HG03565 (cell line): Measurements from ENCODE around the gene TRIM6.
A peak's percentile ranks its signal among the peaks of the same experiment; 100 is the strongest.
"Not testable (repeated sequence)": the region's sequence is repeated elsewhere in the genome, so short reads cannot be mapped to it uniquely, and the experiment has no call there.

Experiments
- ATAC-seq: cut with Tn5 transposase; IDR thresholded peaks from one replicate; pipeline ENCODE4 v1.9.1; 2021; ENCODE audit warnings: mild to moderate bottlenecking, moderate library complexity; ENCODE audit not compliant: unreplicated experiment

The TRIM6 gene

DNA sequence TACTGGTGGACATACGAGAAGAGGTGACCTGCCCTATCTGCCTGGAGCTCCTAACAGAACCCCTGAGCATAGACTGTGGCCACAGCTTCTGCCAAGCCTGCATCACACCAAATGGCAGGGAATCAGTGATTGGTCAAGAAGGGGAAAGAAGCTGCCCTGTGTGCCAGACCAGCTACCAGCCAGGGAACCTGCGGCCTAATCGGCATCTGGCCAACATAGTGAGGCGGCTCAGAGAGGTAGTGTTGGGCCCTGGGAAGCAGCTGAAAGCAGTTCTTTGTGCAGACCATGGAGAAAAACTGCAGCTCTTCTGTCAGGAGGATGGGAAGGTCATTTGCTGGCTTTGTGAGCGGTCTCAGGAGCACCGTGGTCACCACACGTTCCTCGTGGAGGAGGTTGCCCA, 6.9 kb downstream of the TRIM6 start:
- no peak for ATAC-seq

GRCh38 chr11:5604896-5605295, 8.5 kb downstream of the TRIM6 start:
- no peak for ATAC-seq

DNA sequence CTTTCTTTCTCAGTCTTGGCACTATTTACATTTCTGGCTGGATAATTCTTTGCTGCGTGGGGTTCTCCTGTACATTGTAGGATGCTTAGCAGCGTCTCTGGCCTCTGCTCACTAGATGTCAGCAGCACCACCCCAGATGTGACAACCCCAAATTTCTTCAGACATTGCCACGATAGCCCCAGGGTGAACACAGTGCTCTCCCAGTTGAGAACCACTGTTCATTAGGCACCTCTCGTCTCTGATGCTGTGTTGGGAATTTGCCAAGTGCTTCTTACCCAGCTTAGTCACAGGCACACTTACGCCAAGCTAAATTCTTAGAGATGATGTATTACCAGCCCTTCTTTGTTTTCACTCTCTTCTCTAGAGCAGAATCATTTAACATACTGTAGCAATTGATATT, 9.4 kb downstream of the TRIM6 start:
- ATAC-seq, result no peak

GRCh38 chr11:5608808-5609207, 12.4 kb downstream of the TRIM6 start:
- ATAC-seq, result no peak

DNA sequence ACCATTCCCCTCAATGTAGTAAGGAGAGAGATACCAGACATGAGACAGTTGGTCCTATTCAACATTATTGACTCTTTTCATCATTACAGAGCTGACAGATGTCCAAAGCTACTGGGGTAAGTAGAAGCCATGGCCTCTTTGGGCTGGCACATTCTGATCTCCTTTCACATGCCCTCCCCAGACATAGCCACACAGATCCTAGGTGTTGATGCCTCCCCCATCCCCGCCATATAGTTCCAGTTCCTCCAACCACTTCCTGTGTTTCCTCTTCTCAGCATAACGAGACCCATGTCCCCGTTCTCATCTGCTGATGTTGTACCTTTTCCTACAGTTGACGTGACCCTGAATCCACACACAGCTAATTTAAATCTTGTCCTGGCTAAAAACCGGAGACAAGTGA, 14.0 kb downstream of the TRIM6 start:
- ATAC-seq, result no peak

DNA sequence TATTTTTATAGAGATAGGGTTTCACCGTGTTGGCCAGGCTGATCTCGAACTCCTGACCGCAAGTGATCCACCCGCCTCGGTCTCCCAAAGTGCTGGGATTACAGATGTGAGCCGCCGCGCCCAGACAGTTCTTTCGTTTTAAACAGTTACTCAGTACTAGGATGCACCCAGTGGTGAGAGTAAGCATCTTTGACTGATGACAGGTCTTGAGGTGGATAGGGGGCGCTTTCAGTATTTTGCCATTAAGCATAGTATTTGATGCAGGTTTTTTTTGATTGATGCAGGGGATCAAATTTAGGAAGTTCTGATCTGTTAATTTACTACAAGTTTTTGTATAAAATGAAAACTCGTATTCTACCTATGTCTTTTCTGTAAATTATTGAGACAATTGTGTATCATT, 15.2 kb downstream of the TRIM6 start:
- ATAC-seq, result no peak

- no peak for ATAC-seq
Measured at GRCh38 chr11:5618807-5619206, 22.4 kb downstream of the TRIM6 start.

GRCh38 chr11:5620651-5621521, 24.4 kb downstream of the TRIM6 start:
- no peak for ATAC-seq

GRCh38 chr11:5621580-5621979, 25.1 kb downstream of the TRIM6 start:
- ATAC-seq, result no peak

DNA sequence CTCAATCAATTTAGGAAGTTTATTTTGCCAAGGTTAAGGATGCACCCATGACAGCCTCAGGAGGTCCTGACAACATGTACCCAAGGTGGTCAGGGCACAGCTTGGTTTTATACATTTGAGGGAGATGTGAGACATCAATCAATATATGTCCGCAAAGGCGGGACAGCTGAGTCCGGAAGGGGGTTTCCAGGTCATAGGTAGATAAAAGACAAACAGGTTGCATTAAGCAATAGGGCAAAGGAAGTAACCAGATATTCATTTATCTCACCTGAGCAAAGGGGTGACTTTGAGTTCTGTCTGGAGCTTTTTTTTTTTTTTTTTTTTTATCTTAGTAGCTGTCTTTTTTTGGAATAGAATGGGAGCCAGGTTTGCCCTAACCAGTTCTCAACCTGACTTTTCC, 26.4 kb downstream of the TRIM6 start:
- ATAC-seq, result no peak

DNA sequence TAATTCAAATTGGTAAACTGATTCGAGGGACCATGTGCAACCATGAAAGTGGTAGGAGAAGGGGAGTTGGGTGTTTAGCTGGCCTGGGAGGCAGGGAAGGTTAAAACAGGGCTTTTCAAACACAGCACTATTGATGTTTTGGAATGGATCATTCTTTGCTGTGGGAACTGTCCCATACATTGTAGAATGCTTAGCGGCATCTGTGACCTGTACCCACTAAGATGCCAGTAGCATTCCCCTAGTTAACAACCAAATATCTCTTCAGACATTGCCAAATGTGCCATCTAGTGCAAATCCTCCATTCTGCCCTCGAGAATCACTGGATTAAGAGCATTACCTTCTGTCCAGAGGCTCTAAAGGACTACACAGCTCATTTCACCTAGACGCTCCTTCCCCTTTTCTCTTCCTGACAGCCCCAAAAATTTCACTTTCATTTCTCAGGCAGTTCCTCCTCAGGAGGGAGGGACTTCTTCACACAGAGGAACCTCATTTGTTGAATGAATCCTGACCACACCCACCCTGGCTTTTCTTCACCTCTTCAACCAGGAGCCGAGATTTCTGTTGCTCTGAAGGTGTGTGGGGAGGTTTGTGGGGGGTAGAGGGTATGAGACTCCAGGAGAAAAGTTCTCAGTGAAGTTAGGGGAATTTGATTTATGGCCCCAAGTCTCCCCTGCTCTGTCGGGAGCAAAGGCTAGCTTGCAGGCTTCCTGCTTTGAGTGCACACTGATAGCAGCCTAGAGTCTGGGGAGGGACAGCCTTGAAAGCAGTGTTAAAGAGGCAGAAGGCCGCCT, 28.2 kb downstream of the TRIM6 start, which contains the start of gene TRIM34:
TRIM34 (plus strand) TSS at position 513 of the 791 bp plus-strand sequence. CDS start 7,331 bp downstream, outside the sequence.
- ATAC-seq, result peak; percentile 96

DNA sequence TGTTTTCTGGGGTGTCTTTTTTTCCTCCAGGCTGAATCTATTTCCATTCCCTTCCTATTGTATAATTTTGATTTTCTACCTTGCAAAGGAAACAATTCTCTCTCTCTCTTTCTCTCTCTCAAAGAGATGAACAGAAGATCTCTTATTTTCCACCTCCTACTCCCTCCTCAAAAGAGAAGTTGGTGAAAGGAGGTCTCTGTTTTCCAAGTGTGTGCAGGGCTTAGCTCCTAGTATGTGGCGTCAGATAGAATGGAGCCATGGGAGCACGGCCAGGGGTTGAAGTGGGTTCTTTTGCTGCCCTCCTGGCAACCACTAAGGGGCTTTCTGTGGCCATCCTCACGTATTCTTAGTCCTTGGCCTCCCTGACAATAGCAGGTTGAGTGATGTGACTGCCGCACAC, 28.8 kb downstream of the TRIM6 start:
- no peak for ATAC-seq

DNA sequence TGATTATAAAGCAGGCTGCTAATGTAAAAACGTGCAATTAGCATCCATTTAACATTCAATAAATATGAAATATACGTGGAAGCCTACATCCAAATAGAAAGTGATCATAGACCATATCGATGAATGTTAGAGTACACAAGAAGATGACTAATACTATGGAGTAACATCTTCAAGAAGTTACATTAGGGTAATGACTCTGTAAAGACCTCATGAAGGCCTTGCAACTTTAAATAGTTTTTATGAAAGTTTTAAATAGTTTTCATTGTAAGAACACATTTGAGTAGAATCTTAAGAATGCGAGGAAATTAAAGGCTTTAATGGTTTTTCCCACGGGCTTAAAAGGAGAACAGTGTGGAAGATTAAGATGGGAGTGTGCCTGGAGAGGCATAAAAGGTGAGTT, 29.8 kb downstream of the TRIM6 start:
- no peak for ATAC-seq

DNA sequence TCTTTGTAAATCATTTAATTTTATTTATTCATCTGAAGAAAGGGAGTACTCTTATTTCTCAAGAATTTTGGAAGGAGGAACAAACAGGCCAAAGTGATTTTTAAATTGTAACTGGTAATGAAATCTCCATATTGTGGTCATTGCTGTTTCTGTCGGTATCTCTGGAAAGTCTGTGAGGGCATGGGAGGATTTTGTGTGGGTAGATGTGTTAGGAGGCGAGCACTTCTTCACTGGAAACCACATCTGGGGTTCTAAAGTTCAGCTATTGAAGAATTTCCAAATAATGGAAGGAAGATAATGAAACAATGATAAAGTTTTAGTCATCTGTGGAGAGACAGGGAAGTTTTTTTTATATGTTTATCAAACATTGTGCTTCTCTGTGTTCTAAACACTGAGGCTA, 35.0 kb downstream of the TRIM6 start:
- peak; percentile 13 for ATAC-seq

DNA sequence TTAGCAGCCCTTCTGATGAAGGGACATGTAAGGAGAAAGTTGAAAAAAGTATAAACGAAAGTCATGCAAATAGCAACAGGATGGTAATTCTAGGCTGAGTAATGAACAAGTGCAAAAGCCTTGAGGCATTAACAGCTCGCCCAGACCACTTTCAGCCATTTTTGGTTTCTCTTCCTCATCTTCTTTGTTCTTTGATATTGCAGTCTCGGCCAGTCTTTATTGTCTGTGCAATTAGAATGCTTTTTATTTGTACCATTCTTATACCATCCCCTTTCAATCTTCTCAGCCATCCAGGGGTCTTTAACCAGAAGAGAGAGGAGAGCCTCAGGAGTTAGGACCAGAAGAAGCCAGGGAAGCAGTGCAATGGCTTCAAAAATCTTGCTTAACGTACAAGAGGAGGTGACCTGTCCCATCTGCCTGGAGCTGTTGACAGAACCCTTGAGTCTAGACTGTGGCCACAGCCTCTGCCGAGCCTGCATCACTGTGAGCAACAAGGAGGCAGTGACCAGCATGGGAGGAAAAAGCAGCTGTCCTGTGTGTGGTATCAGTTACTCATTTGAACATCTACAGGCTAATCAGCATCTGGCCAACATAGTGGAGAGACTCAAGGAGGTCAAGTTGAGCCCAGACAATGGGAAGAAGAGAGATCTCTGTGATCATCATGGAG, 35.7 kb downstream of the TRIM6 start:
- ATAC-seq, result peak; percentile 94

- no peak for ATAC-seq
Measured at GRCh38 chr11:5639953-5640352, 43.5 kb downstream of the TRIM6 start.

DNA sequence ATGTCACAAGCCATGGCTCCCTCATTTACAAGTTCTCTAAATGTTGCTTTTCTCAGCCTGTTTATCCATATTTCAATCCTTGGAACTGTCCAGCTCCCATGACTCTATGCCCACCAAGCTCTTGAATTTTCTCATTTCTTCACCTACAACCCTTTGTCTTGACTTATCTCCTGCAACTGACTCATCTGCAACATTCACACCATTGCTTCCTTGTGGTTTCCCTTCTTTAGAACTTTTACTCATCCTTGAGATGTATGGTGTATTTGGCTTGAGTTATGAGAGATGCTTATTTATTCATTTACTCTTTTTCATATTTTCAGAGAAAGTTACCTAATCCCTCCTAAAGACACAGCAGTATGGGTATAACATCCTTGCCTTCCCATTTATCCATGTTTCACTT, 47.1 kb downstream of the TRIM6 start:
- ATAC-seq, result no peak

DNA sequence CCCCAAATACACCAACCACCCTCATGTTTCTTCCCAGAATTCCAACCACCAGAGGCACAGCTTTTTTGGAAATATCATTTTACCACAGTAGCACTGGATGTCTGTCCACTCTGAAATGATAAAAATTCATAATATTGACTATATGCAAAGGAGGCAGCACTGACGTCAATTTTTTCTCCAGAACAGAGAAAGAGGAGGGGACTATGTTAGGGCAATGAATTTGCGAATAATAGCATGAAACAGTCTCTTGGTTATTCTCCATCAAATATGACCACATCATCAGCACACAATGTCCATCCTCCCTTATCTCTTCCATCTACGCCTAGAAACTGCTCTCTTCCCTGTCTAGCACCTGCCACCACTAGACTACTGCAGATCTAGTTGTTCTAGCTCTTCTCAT, 49.7 kb downstream of the TRIM6 start:
- ATAC-seq, result no peak

DNA sequence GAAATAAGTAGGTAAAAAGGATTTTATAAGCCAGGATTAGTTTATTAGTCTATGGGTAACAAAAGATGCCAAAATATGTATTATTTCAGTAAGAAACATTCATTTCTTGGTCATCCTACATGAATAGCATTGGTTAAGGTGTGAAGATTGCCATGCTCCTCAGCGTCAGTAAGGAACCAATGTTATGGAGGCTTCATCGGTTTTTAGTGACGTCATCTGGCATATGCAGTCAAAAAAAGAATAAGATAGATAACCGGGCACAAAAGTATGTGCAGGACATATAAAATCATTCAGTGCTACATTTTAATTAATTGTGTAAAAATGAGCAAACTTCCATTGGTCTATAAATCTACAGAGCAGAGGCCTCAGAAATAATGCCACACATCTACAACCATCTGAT, 59.0 kb downstream of the TRIM6 start:
- no peak for ATAC-seq

DNA sequence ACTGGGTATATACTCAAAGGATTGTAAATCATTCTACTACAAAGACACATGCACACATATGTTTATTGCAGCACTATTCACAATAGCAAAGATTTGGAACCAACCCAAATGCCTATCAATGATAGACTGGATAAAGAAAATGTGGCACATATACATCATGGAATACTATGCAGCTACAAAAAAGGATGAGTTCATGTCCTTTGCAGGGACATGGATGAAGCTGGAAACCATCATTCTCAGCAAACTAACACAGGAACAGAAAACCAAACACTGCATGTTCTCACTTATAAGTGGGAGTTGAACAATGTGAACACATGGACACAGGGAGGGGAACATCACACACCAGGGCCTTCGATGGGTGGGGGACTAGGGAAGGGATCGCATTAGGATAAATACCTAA, 60.5 kb downstream of the TRIM6 start:
- ATAC-seq, result not testable (repeated sequence)

DNA sequence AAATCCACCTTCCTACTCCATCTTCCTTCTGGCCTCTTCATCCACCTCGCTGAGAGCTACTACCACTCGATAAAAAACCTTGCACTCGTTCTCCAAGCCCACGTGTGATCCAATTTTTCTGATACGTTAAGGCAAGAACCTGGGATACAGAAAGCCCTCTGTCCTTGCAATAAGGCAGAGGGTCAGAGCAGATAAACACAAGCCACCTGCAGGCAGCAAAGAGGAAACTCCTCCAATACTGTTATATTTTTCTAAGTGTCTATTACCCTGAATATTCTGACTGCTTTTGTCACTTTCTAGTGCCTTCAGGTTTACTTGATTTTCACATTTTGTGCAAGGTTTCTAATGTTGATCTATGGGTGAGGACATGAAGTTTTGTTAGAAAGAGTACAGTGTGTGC, 61.9 kb downstream of the TRIM6 start:
- no peak for ATAC-seq
